ENCODE data around the gene ATAD3A.

GRCh38 chr1:1569341-1569740 lies 57.4 kb downstream of the ATAD3A start:
- TF ChIP-seq ZNF600 (tag by site-specific recombination; IDR thresholded peaks at IDR 0.05) (no peak), BCL11B (tag by site-specific recombination; IDR thresholded peaks at IDR 0.05; ENCODE audit: low read depth) (no peak), ZSCAN5A (tag by site-specific recombination; IDR thresholded peaks at IDR 0.05) (no peak), CTCF (tag by site-specific recombination; IDR thresholded peaks at IDR 0.05) (no peak), ATF2 (tag by site-specific recombination; IDR thresholded peaks at IDR 0.05; ENCODE audit: low read depth) (no peak), ZNF747 (tag by site-specific recombination; IDR thresholded peaks at IDR 0.05) (no peak)
